HG03460 (cell line): Measurements from ENCODE around the gene INHBB.
"Not testable (repeated sequence)": the region's sequence is repeated elsewhere in the genome, so short reads cannot be mapped to it uniquely, and the experiment has no call there.

Source experiments
- ATAC-seq: cut with Tn5 transposase; IDR thresholded peaks from one replicate; pipeline ENCODE4 v1.9.1; 2021; ENCODE audit not compliant: unreplicated experiment

INHBB gene

DNA sequence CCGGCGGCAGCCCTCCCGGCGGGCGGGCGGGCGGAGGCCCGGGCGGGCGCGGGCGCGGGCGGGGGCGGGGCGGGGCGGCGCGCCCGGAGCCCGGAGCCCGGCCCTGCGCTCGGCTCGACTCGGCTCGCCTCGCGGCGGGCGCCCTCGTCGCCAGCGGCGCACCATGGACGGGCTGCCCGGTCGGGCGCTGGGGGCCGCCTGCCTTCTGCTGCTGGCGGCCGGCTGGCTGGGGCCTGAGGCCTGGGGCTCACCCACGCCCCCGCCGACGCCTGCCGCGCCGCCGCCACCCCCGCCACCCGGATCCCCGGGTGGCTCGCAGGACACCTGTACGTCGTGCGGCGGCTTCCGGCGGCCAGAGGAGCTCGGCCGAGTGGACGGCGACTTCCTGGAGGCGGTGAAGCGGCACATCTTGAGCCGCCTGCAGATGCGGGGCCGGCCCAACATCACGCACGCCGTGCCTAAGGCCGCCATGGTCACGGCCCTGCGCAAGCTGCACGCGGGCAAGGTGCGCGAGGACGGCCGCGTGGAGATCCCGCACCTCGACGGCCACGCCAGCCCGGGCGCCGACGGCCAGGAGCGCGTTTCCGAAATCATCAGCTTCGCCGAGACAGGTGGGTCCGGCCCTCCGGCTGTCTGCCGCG lies at the start of gene INHBB:
Gene INHBB, plus strand, starts transcription at position 111 of the 641 bp plus-strand sequence. Its CDS starts 53 bp downstream, at position 164.
- ATAC-seq = no peak

- ATAC-seq = no peak
Measured at GRCh38 chr2:120298173-120298835, 47.6 kb upstream of the INHBB start.

GRCh38 chr2:120299004-120299403 lies 46.9 kb upstream of the INHBB start:
- no peak for ATAC-seq

DNA sequence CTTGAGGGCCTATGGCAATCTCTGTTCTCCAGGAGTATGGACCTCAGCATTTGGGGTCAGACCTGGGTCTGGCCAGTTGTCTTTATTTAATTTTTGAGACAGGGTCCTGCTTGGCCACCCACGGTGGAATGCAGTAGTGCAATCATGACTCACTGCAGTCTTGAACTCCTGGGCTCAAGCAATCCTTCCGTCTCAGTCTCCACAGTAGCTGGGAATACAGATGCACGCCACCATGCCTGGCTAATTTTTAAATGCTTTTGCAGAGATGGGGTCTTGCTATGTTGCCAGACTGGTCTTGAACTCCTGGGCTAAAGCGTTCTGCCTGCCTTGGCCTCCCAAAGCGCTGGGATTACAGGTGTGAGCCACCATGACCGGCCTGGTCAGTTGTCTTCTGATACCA lies 46.4 kb upstream of the INHBB start:
- no peak for ATAC-seq

GRCh38 chr2:120300385-120300784 lies 45.6 kb upstream of the INHBB start:
- no peak for ATAC-seq

- no peak for ATAC-seq
Measured at GRCh38 chr2:120301284-120301683, 44.7 kb upstream of the INHBB start.

DNA sequence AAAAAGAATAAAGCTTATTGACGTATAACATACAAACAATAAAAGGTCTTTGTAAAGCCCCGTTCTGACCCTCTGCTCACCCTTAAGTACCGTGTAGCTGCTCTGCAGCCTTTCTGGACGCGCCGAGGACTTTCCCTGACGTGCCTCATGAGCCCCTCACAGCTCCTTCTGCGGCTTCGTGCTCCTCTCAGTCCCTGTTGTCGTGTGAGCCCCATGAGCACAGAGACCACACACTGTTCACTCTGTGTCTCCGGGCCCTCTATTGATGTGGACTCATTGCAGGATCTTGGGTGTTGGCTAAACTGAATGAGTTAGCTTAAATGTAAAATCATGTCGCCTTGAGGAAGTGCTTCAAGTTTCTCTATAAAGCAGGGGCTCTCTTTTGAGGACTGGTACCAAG lies 43.6 kb upstream of the INHBB start:
- ATAC-seq = no peak

- ATAC-seq = no peak
Measured at GRCh38 chr2:120303177-120303576, 42.8 kb upstream of the INHBB start.

DNA sequence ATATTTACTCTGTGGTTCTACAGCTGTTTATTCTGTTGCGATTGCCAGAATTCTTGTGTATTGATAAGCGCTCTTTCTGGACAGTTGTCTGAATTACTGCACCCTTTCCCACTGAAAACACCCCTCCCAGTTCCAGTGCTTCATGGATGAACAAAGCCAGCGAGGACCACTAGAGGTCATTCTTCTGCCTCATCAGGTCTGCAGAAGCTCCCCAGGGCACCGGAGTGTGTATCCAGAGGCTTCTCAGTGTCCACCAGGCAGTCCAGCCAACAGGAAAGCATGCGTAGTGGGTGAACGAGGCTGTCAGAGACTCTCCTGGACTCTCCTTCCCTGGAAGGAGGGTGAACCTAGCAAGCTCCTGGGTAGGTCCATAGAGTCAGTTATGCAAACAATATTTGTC lies 40.6 kb upstream of the INHBB start:
- no peak for ATAC-seq

DNA sequence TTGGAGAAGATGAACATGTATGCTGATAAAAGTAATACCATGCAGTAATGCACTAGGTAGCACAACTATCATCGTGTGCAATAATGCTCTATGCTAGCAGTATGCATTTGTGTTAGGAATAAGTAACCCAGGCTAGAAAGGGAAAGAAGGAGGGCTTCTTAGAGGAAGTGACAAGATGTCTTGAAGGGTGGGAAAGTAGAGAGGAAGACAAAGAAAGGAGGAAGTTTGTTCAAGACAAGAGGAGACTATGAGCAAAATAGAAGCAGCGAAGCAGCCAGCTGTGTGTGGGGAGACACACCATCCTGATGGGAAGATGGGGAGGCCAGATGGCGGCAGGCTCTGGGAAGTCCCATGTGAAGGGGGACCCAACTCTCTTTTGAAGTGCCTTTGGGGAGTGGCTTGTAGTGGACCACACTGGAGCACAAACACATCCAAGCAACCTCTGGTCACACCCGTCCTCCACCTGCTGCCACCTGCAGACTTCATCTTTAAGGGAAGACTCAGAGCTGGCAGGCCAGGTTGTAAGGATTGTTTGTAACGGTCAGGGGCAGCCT lies 39.9 kb upstream of the INHBB start:
- no peak for ATAC-seq

GRCh38 chr2:120307482-120307881 lies 38.5 kb upstream of the INHBB start:
- no peak for ATAC-seq

DNA sequence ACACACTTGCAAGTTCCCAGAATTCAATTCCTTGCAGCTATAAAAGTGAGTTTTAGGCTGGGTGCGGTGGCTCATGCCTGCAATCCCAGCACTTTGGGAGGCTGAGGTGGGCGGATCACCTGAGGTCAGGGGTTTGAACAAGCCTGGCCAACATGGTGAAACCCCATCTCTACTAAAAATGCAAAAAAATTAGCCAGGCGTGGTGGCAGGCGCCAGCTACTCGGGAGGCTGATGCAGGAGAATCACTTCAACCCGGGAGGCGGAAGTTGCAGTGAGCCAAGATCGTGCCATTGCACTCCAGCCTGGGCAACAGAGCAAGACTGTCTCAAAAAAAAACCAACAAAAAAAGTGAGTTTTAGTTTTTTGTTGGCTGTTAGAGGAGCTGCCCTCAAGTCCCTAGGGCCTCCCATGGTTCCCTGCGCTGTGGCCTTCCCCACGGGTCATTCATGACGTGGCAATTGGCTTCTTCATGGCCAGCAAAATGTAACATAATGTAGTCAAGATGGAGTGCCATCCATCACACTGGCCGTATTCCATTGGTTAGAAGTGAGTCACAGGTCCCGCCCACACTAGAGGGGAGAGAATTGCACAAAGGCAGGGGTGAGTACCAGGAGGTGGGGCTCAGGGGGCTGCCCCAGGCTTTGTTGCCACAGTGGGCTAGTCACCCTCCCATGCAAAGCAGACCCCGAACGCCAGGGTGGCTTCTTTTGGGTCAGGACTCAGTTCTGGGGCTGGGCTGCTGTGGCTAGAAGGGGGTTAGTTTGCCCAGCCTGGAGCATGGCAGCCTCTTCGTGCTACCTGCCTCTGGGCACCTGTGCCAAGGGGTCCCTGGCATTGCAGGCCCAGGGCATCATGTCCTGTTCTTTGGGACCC lies 37.7 kb upstream of the INHBB start:
- no peak for ATAC-seq

GRCh38 chr2:120310136-120310535 lies 35.8 kb upstream of the INHBB start:
- no peak for ATAC-seq

DNA sequence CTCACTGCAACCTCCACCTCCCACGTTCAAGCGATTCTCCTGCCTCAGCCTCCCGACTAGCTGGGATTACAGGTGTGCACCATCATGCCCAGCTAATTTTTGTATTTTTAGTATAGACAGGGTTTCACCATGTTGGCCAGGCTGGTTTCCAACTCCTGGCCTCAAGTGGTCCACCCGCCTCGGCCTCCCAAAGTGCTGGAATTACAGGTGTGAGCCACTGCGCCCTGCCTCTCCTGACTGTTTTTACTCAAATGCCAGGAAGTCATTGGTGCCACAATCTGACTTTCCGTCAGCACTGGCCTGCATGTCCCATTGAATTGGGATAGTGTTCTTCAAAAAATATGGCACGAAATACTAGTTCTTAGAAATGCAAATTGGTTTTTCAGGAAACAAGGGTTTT lies 35.1 kb upstream of the INHBB start:
- ATAC-seq = not testable (repeated sequence)

- ATAC-seq = no peak
Measured at GRCh38 chr2:120312076-120312475, 33.9 kb upstream of the INHBB start.

GRCh38 chr2:120312860-120313694 lies 32.9 kb upstream of the INHBB start:
- ATAC-seq = peak; percentile 54

DNA sequence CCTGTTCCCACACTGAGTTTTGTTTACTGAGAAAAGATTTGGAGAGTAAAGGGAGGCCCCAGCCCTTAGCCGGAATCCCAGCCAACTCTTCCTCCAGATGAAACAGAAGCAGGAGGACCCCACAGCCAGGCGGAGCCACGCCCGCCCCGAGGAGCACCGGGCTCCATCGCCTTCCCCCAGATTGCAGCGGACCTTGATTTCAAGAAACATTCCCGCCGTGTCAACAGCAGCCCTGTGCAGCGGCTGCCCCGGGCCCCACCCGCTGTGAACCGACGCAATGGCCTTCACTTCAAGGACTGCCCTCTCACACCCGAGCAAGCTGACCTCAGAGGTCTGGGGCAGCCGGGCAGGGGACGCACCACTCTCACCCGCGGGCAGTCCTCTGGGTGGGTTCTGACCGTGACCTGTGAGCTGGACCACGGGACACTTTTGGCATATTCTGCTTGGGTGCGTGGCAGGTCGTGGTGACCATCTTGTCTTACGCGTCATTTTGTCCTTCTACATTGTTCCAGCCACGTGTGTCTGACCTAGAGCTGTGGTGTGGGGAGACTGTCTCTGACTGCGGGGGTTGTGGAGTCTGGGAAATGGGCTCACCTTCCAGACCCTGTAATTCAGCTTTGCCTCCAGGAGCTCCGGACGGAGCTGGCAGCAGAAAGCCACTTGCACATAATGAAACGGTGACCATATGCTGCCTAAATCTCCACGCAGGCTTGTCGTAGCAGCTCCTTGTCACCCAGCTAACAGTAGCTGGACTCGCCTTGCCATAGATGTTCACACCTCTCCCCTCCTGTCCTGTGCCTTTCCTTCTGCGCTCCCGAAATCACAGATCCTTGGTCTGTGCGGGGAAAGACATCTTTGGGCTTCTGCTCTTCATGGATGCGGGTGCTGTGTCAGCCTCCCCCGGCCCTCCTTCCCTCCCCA lies 32.0 kb upstream of the INHBB start:
- ATAC-seq = no peak

DNA sequence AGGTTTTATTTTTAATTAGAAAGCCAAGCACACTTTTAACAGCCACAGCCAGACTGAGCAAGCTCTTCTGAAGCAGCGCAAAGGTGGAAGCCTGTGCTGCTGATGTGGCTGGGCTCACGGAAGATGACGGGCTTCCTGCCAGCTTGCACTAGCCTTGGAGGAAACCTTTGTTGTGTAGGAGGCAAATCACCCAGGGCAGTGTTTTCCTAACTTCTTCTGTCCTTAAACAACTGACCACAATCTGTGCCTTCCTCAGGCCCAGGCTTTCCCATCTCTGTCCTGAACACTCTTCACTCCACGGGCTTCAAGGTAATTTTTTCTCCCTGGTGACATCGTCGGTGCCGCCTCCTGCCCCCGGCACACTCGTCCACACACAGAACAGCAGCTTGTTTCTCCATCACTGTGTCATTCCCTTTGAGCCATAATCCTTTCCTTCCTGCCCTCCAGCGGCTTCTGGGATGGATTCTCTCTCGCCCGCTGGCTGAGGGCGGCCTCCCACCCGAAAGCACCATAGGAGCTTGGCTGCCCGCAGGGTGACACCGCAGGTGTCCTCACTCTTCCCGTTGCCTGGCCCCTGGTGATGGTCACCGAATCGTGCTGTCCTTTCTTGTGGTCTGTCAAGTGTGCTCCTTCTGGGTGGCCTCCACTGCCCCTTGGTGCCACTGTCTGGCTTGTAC lies 31.1 kb upstream of the INHBB start:
- no peak for ATAC-seq
